ENCODE data around the gene IL6R. TPM values are rescaled to one million over a fixed set of nuclear protein-coding genes. Genes with fewer than 3 reads are reported as not detected.
A peak's percentile ranks its signal among the peaks of the same experiment; 100 is the strongest.

Gene IL6R
- total RNA-seq, 1 donor from 2014 or later, result 13.1 TPM

- intact Hi-C loops (cut with DNase I), result no loop called here
- no peak for DNase-seq (ENCODE audit: missing footprints)
- no peak for ATAC-seq
Observed at GRCh38 chr1:154440036-154440804, 35.1 kb downstream of the IL6R start.

GRCh38 chr1:154441241-154441888 is 36.2 kb downstream of the IL6R start:
- ATAC-seq, result no peak
- intact Hi-C loops (cut with DNase I), result no loop called here
- no peak for DNase-seq (ENCODE audit: missing footprints)

- peak; percentile 12 for ATAC-seq
- intact Hi-C loops (cut with DNase I), result no loop called here
- DNase-seq (ENCODE audit: missing footprints), result no peak
Observed at GRCh38 chr1:154442006-154442740, 37.0 kb downstream of the IL6R start.

GRCh38 chr1:154443274-154444013 is 38.3 kb downstream of the IL6R start:
- DNase-seq (ENCODE audit: missing footprints) (no peak), ATAC-seq (no peak)
- intact Hi-C loops (cut with DNase I), result no loop called here

GRCh38 chr1:154445040-154445472 is 39.9 kb downstream of the IL6R start:
- ATAC-seq (no peak), DNase-seq (ENCODE audit: missing footprints) (no peak)
- intact Hi-C loops (cut with DNase I), result no loop called here

- ATAC-seq, result no peak
- no peak for DNase-seq (ENCODE audit: missing footprints)
- intact Hi-C loops (cut with DNase I), result no loop called here
Observed at GRCh38 chr1:154446292-154446691, 41.1 kb downstream of the IL6R start.

- ATAC-seq (no peak), DNase-seq (ENCODE audit: missing footprints) (no peak)
- intact Hi-C loops (cut with DNase I), result no loop called here
Observed at GRCh38 chr1:154446789-154447188, 41.6 kb downstream of the IL6R start.

GRCh38 chr1:154448331-154448811 is 43.2 kb downstream of the IL6R start:
- peak; percentile 88 for ATAC-seq
- intact Hi-C loops (cut with DNase I), result no loop called here
- DNase-seq (ENCODE audit: missing footprints), result no peak

- intact Hi-C loops (cut with DNase I), result no loop called here
- peak; percentile 32 for ATAC-seq
- DNase-seq (ENCODE audit: missing footprints), result no peak
Observed at GRCh38 chr1:154453161-154453560, 48.0 kb downstream of the IL6R start.

GRCh38 chr1:154453574-154454352 is 48.6 kb downstream of the IL6R start:
- intact Hi-C loops (cut with DNase I), result no loop called here
- ATAC-seq (peak; percentile 85), DNase-seq (ENCODE audit: missing footprints) (no peak)

GRCh38 chr1:154454386-154455120 is 49.4 kb downstream of the IL6R start:
- ATAC-seq, result no peak
- intact Hi-C loops (cut with DNase I), result no loop called here
- DNase-seq (ENCODE audit: missing footprints), result no peak

- intact Hi-C loops (cut with DNase I), result no loop called here
- DNase-seq (ENCODE audit: missing footprints) (no peak), ATAC-seq (no peak)
Observed at GRCh38 chr1:154456631-154457030, 51.5 kb downstream of the IL6R start.

- intact Hi-C loops (cut with DNase I), result no loop called here
- no peak for ATAC-seq
- DNase-seq (ENCODE audit: missing footprints), result no peak
Observed at GRCh38 chr1:154459080-154459479, 53.9 kb downstream of the IL6R start.

GRCh38 chr1:154460695-154461260 is 55.6 kb downstream of the IL6R start:
- DNase-seq (ENCODE audit: missing footprints) (no peak), ATAC-seq (no peak)
- intact Hi-C loops (cut with DNase I), result no loop called here

GRCh38 chr1:154463512-154463990 is 58.4 kb downstream of the IL6R start:
- DNase-seq (ENCODE audit: missing footprints) (no peak), ATAC-seq (peak; percentile 38)
- intact Hi-C loops (cut with DNase I), result no loop called here

- intact Hi-C loops (cut with DNase I), result loop anchor here (5.0 kb wide), 1 partner anchor 58 kb away; the partner anchor contains the start of gene IL6R
- DNase-seq (ENCODE audit: missing footprints) (no peak), ATAC-seq (no peak)
Observed at GRCh38 chr1:154465621-154466195, 60.6 kb downstream of the IL6R start.

- no peak for ATAC-seq
- intact Hi-C loops (cut with DNase I), result loop anchor here (5.0 kb wide), 1 partner anchor 59 kb away; the partner anchor contains the start of gene IL6R
- no peak for DNase-seq (ENCODE audit: missing footprints)
Observed at GRCh38 chr1:154466206-154466605, 61.1 kb downstream of the IL6R start.

All from Right ventricle myocardium inferior (tissue), 1 donor.